Measurements from ENCODE around the gene B3GNT4.

DNA sequence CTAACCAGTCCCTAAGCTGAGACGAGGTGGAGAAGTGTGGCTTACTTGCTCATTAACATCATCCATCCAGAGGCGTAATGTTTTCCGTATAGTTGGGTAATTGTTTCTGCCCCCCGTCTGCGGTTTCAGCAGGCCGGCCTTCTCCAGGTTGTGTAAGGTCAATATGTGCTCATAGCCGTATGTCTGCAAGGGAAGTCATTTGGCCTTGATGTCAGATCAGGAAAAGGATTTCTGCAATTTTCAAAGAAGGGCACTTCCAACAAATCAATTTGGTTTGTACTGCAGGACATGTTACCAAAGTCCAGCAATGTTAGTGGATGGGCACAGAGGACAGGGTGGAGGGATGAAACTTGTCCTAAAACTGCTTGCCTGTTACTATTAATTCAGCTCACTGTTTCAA, 32.2 kb downstream of the B3GNT4 start:
- TF ChIP-seq, protein P1, sequence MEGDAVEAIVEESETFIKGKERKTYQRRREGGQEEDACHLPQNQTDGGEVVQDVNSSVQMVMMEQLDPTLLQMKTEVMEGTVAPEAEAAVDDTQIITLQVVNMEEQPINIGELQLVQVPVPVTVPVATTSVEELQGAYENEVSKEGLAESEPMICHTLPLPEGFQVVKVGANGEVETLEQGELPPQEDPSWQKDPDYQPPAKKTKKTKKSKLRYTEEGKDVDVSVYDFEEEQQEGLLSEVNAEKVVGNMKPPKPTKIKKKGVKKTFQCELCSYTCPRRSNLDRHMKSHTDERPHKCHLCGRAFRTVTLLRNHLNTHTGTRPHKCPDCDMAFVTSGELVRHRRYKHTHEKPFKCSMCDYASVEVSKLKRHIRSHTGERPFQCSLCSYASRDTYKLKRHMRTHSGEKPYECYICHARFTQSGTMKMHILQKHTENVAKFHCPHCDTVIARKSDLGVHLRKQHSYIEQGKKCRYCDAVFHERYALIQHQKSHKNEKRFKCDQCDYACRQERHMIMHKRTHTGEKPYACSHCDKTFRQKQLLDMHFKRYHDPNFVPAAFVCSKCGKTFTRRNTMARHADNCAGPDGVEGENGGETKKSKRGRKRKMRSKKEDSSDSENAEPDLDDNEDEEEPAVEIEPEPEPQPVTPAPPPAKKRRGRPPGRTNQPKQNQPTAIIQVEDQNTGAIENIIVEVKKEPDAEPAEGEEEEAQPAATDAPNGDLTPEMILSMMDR (IDR thresholded peaks at IDR 0.05), result no peak
- TF ChIP-seq POLR2AphosphoS5 (IDR thresholded peaks at IDR 0.05) (no peak), POLR2A (IDR thresholded peaks at IDR 0.05) (no peak)

Data from suprapubic skin (tissue), 4 donors.